ENCODE data around the gene CLPTM1L. TPM values are rescaled to one million over a fixed set of nuclear protein-coding genes. Genes with fewer than 3 reads are reported as not detected.
"Not testable (repeated sequence)": the region's sequence is repeated elsewhere in the genome, so short reads cannot be mapped to it uniquely, and the experiment has no call there.

The CLPTM1L gene
- total and polyA plus RNA-seq, 5 experiments from 2014 or later: 24.9 to 70.1 (median 66.4) TPM

- Mint-ChIP-seq H3K27me3 (peaks cover 0 to 5% (median 0%) of the 10 kb centered on the region in 5 donors), H3K36me3 (peaks cover 0 to 2% (median 0%) of the 10 kb centered on the region in 3 donors), H3K4me3 (no peak overlapping the region), H3K9me3 (no peaks in the 10 kb centered on the region), H3K4me1 (peaks cover 0 to 7% (median 4%) of the 10 kb centered on the region in 4 donors), H3K27ac (no peak overlapping the region)
- ATAC-seq (no peak), DNase-seq (peak in 1 of 10 donors; percentile 57)
- POLR2A ChIA-PET: no interaction called here
These were observed 66.0 kb downstream of the CLPTM1L start for GRCh38 chr5:1278656-1279442.

- Mint-ChIP-seq H3K4me1 (peaks cover 0 to 10% (median 4%) of the 10 kb centered on the region in 4 donors), H3K36me3 (peaks cover 0 to 2% (median 0%) of the 10 kb centered on the region in 3 donors), H3K27me3 (peaks cover 0 to 5% (median 0%) of the 10 kb centered on the region in 5 donors), H3K9me3 (no peaks in the 10 kb centered on the region), H3K27ac (no peak overlapping the region), H3K4me3 (no peak overlapping the region)
- POLR2A ChIA-PET: no interaction called here
- DNase-seq (no peak), ATAC-seq (no peak)
These were observed 66.7 kb downstream of the CLPTM1L start for GRCh38 chr5:1278216-1278615.

- no peak overlapping the region for H3K27ac Mint-ChIP-seq
- DNase-seq (no peak), ATAC-seq (no peak)
- H3K27me3 Mint-ChIP-seq: peaks cover 0 to 5% (median 0%) of the 10 kb centered on the region in 5 donors
- H3K36me3 Mint-ChIP-seq: peaks cover 0 to 2% (median 0%) of the 10 kb centered on the region in 3 donors
- peaks cover 0 to 10% (median 4%) of the 10 kb centered on the region in 4 donors for H3K4me1 Mint-ChIP-seq
- no peaks in the 10 kb centered on the region for H3K9me3 Mint-ChIP-seq
- H3K4me3 Mint-ChIP-seq: no peak overlapping the region
- POLR2A ChIA-PET: no interaction called here
These were observed 67.1 kb downstream of the CLPTM1L start for GRCh38 chr5:1277781-1278180.

DNA sequence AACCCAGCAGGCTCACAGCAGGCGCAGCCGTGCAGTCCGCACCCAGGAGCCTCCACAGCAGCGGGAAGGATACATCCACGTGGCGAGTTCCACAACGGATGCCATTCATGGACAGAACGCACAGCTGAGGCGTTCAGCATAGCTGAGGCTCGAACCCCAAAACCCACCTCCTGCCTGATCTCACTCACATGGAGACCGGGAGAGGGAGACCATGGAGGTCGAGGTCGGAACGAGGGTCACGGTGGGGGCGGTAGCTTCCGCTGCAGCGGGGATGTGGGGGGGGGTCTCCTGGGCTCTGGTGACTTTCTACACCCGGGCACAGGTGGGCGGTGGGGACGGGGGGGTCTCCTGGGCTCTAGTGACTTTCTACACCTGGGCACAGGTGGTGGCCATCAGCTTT is 67.6 kb downstream of the CLPTM1L start:
- H3K4me3 Mint-ChIP-seq: no peak overlapping the region
- DNase-seq: no peak
- H3K27me3 Mint-ChIP-seq: peaks cover 0 to 5% (median 0%) of the 10 kb centered on the region in 5 donors
- no peak overlapping the region for H3K27ac Mint-ChIP-seq
- POLR2A ChIA-PET: no interaction called here
- peaks cover 0 to 2% (median 0%) of the 10 kb centered on the region in 3 donors for H3K36me3 Mint-ChIP-seq
- peaks cover 0 to 10% (median 4%) of the 10 kb centered on the region in 4 donors for H3K4me1 Mint-ChIP-seq
- ATAC-seq: no peak
- no peaks in the 10 kb centered on the region for H3K9me3 Mint-ChIP-seq

- H3K27ac Mint-ChIP-seq: no peak overlapping the region
- no peak overlapping the region for H3K4me3 Mint-ChIP-seq
- DNase-seq (no peak), ATAC-seq (no peak)
- POLR2A ChIA-PET: no interaction called here
- peaks cover 0 to 2% (median 0%) of the 10 kb centered on the region in 3 donors for H3K36me3 Mint-ChIP-seq
- H3K9me3 Mint-ChIP-seq: no peaks in the 10 kb centered on the region
- peaks cover 0 to 5% (median 0%) of the 10 kb centered on the region in 5 donors for H3K27me3 Mint-ChIP-seq
- peaks cover 0 to 10% (median 4%) of the 10 kb centered on the region in 4 donors for H3K4me1 Mint-ChIP-seq
These were observed 68.0 kb downstream of the CLPTM1L start for GRCh38 chr5:1276930-1277329.

DNA sequence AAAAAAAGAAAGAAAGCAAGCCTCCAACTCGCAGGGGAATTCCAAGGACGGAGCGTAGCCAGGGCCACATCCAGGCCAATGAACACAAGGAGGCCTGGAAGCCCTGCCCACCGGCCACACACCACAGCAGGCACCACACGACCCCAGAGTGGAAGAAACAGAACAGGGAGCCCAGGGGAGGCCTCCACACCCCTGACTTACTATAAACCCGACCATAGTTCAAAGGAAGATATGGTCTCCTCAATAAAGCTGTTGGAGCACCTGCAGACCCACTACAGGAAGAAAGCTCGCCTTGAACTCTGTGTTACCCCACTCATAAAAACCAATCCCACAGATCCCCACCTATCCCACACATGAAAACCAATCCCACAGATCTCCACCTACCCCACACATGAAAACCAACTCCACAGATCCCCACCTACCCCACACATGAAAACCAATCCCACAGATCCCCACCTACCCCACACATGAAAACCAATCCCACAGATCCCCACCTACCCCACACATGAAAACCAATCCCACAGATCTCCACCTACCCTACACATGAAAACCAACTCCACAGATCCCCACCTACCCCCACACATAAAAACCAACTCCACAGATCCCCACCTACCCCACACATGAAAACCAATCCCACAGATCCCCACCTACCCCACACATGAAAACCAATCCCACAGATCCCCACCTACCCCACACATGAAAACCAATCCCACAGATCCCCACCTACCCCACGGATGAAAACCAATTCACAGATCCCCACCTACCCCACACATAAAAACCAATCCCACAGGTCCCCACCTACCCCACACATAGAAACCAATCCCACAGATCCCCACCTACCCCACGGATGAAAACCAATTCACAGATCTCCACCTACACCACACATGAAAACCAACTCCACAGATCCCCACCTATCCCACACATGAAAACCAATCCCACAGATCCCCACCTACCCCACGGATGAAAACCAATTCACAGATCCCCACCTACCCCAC is 69.2 kb downstream of the CLPTM1L start:
- DNase-seq, ATAC-seq, H3K9me3 Mint-ChIP-seq, H3K27me3 Mint-ChIP-seq, H3K36me3 Mint-ChIP-seq, H3K4me3 Mint-ChIP-seq, POLR2A ChIA-PET: not testable (repeated sequence)
- Mint-ChIP-seq H3K4me1 (peaks cover 0 to 10% (median 5%) of the 10 kb centered on the region in 4 donors), H3K27ac (peak overlapping the region in 1 of 10 donors; percentile 65)

GRCh38 chr5:1274471-1274870 is 70.4 kb downstream of the CLPTM1L start:
- H3K27ac Mint-ChIP-seq: peak overlapping the region in 1 of 10 donors; percentile 28
- H3K4me3 Mint-ChIP-seq: peak overlapping the region in 1 of 10 donors; percentile 38

DNA sequence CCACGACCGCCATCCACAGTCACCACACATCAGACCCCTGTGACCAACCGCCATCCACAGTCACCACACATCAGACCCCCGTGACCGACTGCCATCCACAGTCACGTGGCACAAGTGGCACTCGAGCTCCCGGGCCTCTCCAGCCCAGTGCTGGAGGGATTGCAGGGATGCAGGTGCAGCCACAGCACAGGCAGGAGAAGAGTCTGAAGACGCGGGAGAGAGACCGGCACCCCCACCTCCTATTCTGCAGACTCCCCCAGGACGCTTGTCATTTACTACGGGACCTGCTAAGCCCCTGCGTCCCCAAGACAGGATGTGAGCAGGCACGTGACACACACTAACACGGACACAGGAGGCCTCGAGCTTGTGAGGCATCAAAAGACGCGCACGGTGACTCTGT is 71.2 kb downstream of the CLPTM1L start:
- POLR2A ChIA-PET: interaction anchor here (1.1 kb wide), 1 partner anchor 39 kb away, joined by 6 read pairs; no protein-coding TSS in a partner anchor
- peak in 1 of 2 donors; percentile 64 for ATAC-seq
- peaks cover 0 to 2% (median 0%) of the 10 kb centered on the region in 3 donors for H3K36me3 Mint-ChIP-seq
- H3K4me1 Mint-ChIP-seq: peaks cover 6 to 20% (median 10%) of the 10 kb centered on the region in 4 donors
- H3K27me3 Mint-ChIP-seq: peaks cover 0 to 5% (median 0%) of the 10 kb centered on the region in 5 donors
- H3K27ac Mint-ChIP-seq: peak overlapping the region in 1 of 10 donors; percentile 76
- no peak for DNase-seq
- H3K9me3 Mint-ChIP-seq: no peaks in the 10 kb centered on the region
- peak overlapping the region in 1 of 10 donors; percentile 38 for H3K4me3 Mint-ChIP-seq

More at GRCh38 chr5:1274471-1274870, 70.4 kb downstream of the CLPTM1L start:
- H3K9me3 Mint-ChIP-seq: no peaks in the 10 kb centered on the region
- peaks cover 0 to 2% (median 0%) of the 10 kb centered on the region in 3 donors for H3K36me3 Mint-ChIP-seq
- ATAC-seq: no peak
- POLR2A ChIA-PET: interaction anchor here (1.1 kb wide), 1 partner anchor 39 kb away, joined by 6 read pairs; no protein-coding TSS in a partner anchor
- peaks cover 0 to 13% (median 6%) of the 10 kb centered on the region in 4 donors for H3K4me1 Mint-ChIP-seq
- no peak for DNase-seq
- peaks cover 0 to 5% (median 0%) of the 10 kb centered on the region in 5 donors for H3K27me3 Mint-ChIP-seq

DNA sequence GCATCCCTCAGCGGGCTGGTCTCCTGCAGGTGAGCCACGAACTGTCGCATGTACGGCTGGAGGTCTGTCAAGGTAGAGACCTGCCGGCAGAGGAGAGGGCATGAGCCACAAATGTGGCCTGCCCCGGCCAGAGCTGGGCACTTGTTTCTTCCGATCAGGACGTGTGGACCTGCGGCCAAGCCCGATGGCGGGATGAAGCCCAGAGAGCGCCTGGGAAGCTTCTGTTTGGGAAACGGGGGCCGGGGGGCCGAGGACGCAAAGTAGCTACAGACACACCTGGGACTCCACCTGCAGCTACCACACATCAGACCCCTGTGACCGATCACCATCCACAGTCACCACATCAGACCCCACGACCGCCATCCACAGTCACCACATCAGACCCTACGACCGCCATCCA is 72.7 kb downstream of the CLPTM1L start:
- H3K36me3 Mint-ChIP-seq: no peaks in the 10 kb centered on the region
- H3K4me1 Mint-ChIP-seq: peaks cover 12 to 30% (median 16%) of the 10 kb centered on the region in 4 donors
- peaks cover 0 to 5% (median 0%) of the 10 kb centered on the region in 5 donors for H3K27me3 Mint-ChIP-seq
- POLR2A ChIA-PET: no interaction called here
- no peak overlapping the region for H3K4me3 Mint-ChIP-seq
- ATAC-seq: no peak
- no peaks in the 10 kb centered on the region for H3K9me3 Mint-ChIP-seq
- no peak for DNase-seq
- H3K27ac Mint-ChIP-seq: no peak overlapping the region

DNA sequence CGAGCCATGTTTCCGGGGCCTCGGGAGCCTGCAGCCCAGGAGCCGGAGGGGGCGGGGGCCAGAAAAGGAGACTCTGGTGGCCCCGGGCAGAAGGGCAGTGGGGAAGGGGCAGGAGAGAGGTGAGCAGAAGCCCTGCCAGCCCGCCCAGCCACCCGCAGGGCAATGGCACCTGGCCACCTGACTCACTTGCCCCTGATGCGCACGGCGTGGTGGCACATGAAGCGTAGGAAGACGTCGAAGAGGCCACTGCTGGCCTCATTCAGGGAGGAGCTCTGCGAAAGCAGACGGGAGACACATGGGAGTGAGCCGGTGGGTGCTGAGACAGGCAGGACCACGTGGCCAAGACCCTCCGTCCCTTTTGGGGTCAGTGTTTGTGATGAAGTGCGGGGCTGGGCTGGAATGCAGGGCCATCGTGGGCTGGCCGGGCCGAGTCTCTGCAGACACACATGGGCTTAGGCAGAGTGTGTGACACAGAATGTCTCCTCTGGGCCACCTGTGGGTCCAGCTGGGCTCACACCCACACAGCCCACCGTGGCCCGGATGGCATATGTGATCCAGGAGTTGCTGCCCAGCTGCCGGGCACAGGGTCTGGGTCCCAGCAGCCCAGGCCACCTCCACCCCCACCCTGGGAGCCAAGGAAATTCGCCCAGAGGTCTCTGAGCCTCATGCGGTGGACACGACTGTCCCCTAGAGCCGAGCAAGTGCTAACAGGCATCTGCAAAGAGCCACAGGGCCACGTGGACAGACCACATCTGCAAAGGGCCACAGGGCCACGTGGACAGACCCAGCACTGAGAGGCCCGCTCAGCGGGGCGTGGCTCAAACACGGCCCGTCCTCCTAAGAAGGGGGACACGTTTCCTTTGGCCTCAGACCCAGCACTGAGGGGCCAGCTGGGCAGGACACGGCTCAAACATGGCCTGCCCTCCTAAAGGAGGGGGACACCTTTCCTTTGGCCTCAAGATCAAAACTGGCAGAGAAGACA is 73.7 kb downstream of the CLPTM1L start:
- H3K36me3 Mint-ChIP-seq: no peaks in the 10 kb centered on the region
- H3K9me3 Mint-ChIP-seq: no peaks in the 10 kb centered on the region
- no peak for ATAC-seq
- no peak for DNase-seq
- peaks cover 0 to 3% (median 0%) of the 10 kb centered on the region in 5 donors for H3K27me3 Mint-ChIP-seq
- no peak overlapping the region for H3K27ac Mint-ChIP-seq
- POLR2A ChIA-PET: interaction anchor here (1.2 kb wide), 1 partner anchor 23 kb away, joined by 3 read pairs; the partner anchor contains the start of gene TERT
- H3K4me3 Mint-ChIP-seq: no peak overlapping the region
- peaks cover 12 to 30% (median 15%) of the 10 kb centered on the region in 4 donors for H3K4me1 Mint-ChIP-seq

DNA sequence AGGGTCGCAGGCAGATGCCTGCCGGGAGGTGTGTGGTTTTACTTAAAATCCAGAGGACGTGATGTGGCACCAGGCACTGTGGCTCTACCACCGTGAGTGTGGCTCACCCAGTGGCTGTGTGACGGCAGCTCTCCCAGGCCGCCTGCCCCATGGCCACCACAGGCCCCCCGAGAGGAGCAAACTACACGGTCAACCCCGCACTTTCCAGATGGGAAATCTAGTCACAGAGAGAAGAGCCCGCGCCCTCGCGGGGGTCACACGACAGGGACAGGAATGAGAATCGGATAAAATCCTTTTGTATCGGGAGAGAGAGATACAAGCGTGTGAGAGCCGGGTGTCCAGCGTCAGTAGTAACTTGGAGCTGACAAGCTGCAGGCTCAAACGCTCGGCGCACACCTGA is 74.5 kb downstream of the CLPTM1L start:
- DNase-seq (no peak), ATAC-seq (no peak)
- no peaks in the 10 kb centered on the region for H3K36me3 Mint-ChIP-seq
- H3K27me3 Mint-ChIP-seq: peaks cover 0 to 3% (median 0%) of the 10 kb centered on the region in 5 donors
- H3K4me3 Mint-ChIP-seq: no peak overlapping the region
- H3K9me3 Mint-ChIP-seq: no peaks in the 10 kb centered on the region
- H3K27ac Mint-ChIP-seq: no peak overlapping the region
- H3K4me1 Mint-ChIP-seq: peaks cover 12 to 29% (median 14%) of the 10 kb centered on the region in 4 donors
- POLR2A ChIA-PET: interaction anchor here (1.2 kb wide), 1 partner anchor 24 kb away, joined by 3 read pairs; the partner anchor contains the start of gene TERT

All from naive thymus-derived CD8-positive, alpha-beta T cell (primary cell).